IMR-90 (cell line): Measurements from ENCODE around the gene CRISPLD2.

ENCODE experiments used
- BHLHE40 ChIP-seq: fragments of 150-350 bp; IDR thresholded peaks from 2 replicates; pipeline ENCODE4 v1.6.1; 2016; ENCODE audit warnings: mild to moderate bottlenecking, low read depth, low read length
- CEBPB ChIP-seq: IDR thresholded peaks from 2 replicates; pipeline ENCODE4 v1.6.1; 2012; ENCODE audit warnings: low read depth, low read length, improper control_type of control experiment
- CHD1 ChIP-seq: IDR thresholded peaks from 2 replicates; pipeline ENCODE4 v1.6.1; 2012; ENCODE audit warnings: low read depth, low read length, improper control_type of control experiment
- MAZ ChIP-seq: IDR thresholded peaks from 2 replicates; pipeline ENCODE4 v1.6.1; 2012; ENCODE audit warnings: low read depth, mild to moderate bottlenecking, low read length, improper control_type of control experiment, moderate library complexity, borderline replicate concordance
- POLR2A ChIP-seq: IDR thresholded peaks from 2 replicates; pipeline ENCODE4 v1.6.1; 2012; ENCODE audit warnings: mild to moderate bottlenecking, low read depth, low read length
- RAD21 ChIP-seq: IDR thresholded peaks from 2 replicates; pipeline ENCODE4 v1.6.1; 2012; ENCODE audit warnings: low read length, improper control_type of control experiment
- RFX5 ChIP-seq: IDR thresholded peaks from 2 replicates; pipeline ENCODE4 v1.8.0; 2012; ENCODE audit warnings: low read depth, mild to moderate bottlenecking, low read length, moderate library complexity
- TF ChIP-seq, protein P1 (sequence below): conservative IDR thresholded peaks from 2 replicates; pipeline ENCODE4 v1.5.1; 2012; ENCODE audit warnings: mild to moderate bottlenecking, low read depth, low read length, improper control_type of control experiment

GRCh38 chr16:84919708-84920107 lies 99.9 kb downstream of the CRISPLD2 start:
- TF ChIP-seq POLR2A (no peak), CEBPB (no peak), MAZ (no peak), RAD21 (no peak), RFX5 (no peak), BHLHE40 (no peak), CHD1 (no peak)
- TF ChIP-seq, protein P1, sequence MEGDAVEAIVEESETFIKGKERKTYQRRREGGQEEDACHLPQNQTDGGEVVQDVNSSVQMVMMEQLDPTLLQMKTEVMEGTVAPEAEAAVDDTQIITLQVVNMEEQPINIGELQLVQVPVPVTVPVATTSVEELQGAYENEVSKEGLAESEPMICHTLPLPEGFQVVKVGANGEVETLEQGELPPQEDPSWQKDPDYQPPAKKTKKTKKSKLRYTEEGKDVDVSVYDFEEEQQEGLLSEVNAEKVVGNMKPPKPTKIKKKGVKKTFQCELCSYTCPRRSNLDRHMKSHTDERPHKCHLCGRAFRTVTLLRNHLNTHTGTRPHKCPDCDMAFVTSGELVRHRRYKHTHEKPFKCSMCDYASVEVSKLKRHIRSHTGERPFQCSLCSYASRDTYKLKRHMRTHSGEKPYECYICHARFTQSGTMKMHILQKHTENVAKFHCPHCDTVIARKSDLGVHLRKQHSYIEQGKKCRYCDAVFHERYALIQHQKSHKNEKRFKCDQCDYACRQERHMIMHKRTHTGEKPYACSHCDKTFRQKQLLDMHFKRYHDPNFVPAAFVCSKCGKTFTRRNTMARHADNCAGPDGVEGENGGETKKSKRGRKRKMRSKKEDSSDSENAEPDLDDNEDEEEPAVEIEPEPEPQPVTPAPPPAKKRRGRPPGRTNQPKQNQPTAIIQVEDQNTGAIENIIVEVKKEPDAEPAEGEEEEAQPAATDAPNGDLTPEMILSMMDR, result no peak
